ENCODE results near the gene BCL11B.

- TF ChIP-seq CTCF (conservative IDR thresholded peaks at IDR 0.05; ENCODE audit: low read length) (no peak), EZH2phosphoT487 (IDR thresholded peaks at IDR 0.05; ENCODE audit: borderline replicate concordance, low read depth, low read length) (no peak)
Measured at GRCh38 chr14:99264691-99265450, 7.1 kb downstream of the BCL11B start.

Measured in OCI-LY7 (cell line).